Renal cortex interstitium (tissue), 11 donors: ENCODE data around the gene BNIPL. TPM values are rescaled to one million over a fixed set of nuclear protein-coding genes. Genes with fewer than 3 reads are reported as not detected.

Experiments
- DNase-seq, 11 donors: peaks; one replicate each; pipeline ENCODE4 v3.0.0-alpha.2; 2013; ENCODE audit warnings: low read depth in 9 of 11, low spot score in 4 of 11; ENCODE audit errors: extremely low read depth in 1 of 11
- polyA plus RNA-seq, 3 donors: library from polyadenylated mRNA; unstranded; fragments of 120-200 nt; gene quantifications; one replicate each; pipeline ENCODE4 v1.2.1, GENCODE V29; 2013; ENCODE audit not compliant: insufficient read length in 3 of 3

The BNIPL gene
- polyA plus RNA-seq, 3 donors: 1.6 to 3.6 (median 2.7) TPM

DNA sequence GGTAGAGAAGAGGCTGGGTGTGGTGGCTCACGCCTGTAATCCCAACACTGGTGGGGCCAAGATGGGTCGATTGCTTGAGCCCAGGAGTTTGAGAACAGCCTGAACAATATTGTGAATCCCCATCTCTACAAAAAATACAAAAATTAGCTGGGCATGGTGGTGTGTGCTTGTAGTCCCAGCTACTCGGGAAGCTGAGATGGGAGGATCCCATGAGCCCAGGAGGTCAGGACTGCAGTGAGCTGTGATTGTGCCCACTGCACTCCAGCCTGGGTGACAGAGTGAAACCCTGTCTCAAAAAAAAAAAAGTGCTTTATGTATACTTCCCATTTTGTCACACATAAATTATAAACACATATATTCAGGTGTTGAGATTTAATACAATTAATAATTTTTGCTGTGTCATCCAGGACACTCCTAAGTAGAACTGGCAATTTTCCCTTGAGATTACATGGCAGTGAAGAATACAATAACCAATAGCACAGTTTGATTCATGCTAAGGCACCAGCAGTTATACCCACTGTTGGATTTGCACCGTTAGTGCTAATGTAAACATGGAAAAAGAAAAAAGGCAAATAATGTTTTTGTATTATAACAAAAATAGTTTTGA, 49.7 kb downstream of the BNIPL start:
- no peak for DNase-seq

Other genes with a start within 250 kb of the BNIPL start
- 10 to 100 TPM; 22.9 to 28.1 (median 24.2) TPM for gene CTSK, start 228.3 kb upstream of the BNIPL start, polyA plus RNA-seq
- 10 to 100 TPM; 53.5 to 59.7 (median 54.1) TPM for gene ARNT, start 160.0 kb upstream of the BNIPL start, polyA plus RNA-seq
- gene CTXND2, start 149.4 kb upstream of the BNIPL start, polyA plus RNA-seq: under 1 TPM in 1 of 3 donors, not detected in 2; 0.09 TPM
- gene SETDB1, start 110.2 kb upstream of the BNIPL start, polyA plus RNA-seq: 10 to 100 TPM; 75.3 to 91.8 (median 85.4) TPM
- 100 to 1,000 TPM; 296 to 301 (median 300) TPM for gene CERS2, start 61.8 kb upstream of the BNIPL start, polyA plus RNA-seq
- 10 to 100 TPM; 14.3 to 18.9 (median 14.6) TPM for gene ANXA9, start 54.3 kb upstream of the BNIPL start, polyA plus RNA-seq
- 10 to 100 TPM; 38.9 to 58.3 (median 39.3) TPM for gene MINDY1, start 29.7 kb upstream of the BNIPL start, polyA plus RNA-seq
- 10 to 100 TPM; 42.4 to 48.7 (median 42.8) TPM for gene PRUNE1, start 28.1 kb upstream of the BNIPL start, polyA plus RNA-seq
- gene C1orf56, start 11.2 kb downstream of the BNIPL start, polyA plus RNA-seq: 10 to 100 TPM in 2 of 3 donors, 1 to 10 TPM in 1; 9.1 to 14.0 (median 11.8) TPM
- 10 to 100 TPM; 73.0 to 82.3 (median 75.4) TPM for gene CDC42SE1, start 23.0 kb downstream of the BNIPL start, polyA plus RNA-seq
- gene MLLT11, start 23.8 kb downstream of the BNIPL start, polyA plus RNA-seq: 10 to 100 TPM; 22.6 to 26.7 (median 24.7) TPM
- 10 to 100 TPM; 10.5 to 15.8 (median 15.4) TPM for gene GABPB2, start 34.2 kb downstream of the BNIPL start, polyA plus RNA-seq
- gene SEMA6C, start 110.0 kb downstream of the BNIPL start, polyA plus RNA-seq: 10 to 100 TPM; 29.8 to 34.5 (median 29.9) TPM
- gene TNFAIP8L2, start 120.1 kb downstream of the BNIPL start, polyA plus RNA-seq: 1 to 10 TPM; 1.0 to 1.5 (median 1.3) TPM
- 10 to 100 TPM; 16.4 to 20.1 (median 19.0) TPM for gene LYSMD1, start 129.3 kb downstream of the BNIPL start, polyA plus RNA-seq
- 10 to 100 TPM; 38.4 to 45.2 (median 40.1) TPM for gene SCNM1, start 129.6 kb downstream of the BNIPL start, polyA plus RNA-seq
- 1 to 10 TPM; 1.0 to 2.0 (median 1.4) TPM for gene TMOD4, start 139.4 kb downstream of the BNIPL start, polyA plus RNA-seq
- 10 to 100 TPM; 63.9 to 81.9 (median 68.9) TPM for gene VPS72, start 153.6 kb downstream of the BNIPL start, polyA plus RNA-seq
- 10 to 100 TPM; 61.9 to 79.7 (median 73.5) TPM for gene PIP5K1A, start 162.0 kb downstream of the BNIPL start, polyA plus RNA-seq
- gene PSMD4, start 218.1 kb downstream of the BNIPL start, polyA plus RNA-seq: 100 to 1,000 TPM; 160 to 185 (median 174) TPM
- gene ZNF687, start 245.7 kb downstream of the BNIPL start, polyA plus RNA-seq: 10 to 100 TPM; 20.4 to 27.1 (median 25.2) TPM